ENCODE data around the gene LEO1. TPM values are rescaled to one million over a fixed set of nuclear protein-coding genes. Genes with fewer than 3 reads are reported as not detected.

LEO1 gene
- total RNA-seq, 1 donor from 2014 or later: 19.4 TPM

GRCh38 chr15:51947124-51947523 lies 24.5 kb downstream of the LEO1 start:
- no peak for DNase-seq (ENCODE audit: extremely low spot score, unreplicated experiment)
- Mint-ChIP-seq H3K36me3 (ENCODE audit: unreplicated experiment) (peaks cover 44% of the 10 kb centered on the region), H3K27ac (ENCODE audit: unreplicated experiment) (no peak overlapping the region), H3K4me1 (ENCODE audit: unreplicated experiment) (peaks cover 2% of the 10 kb centered on the region), H3K4me3 (ENCODE audit: unreplicated experiment) (no peak overlapping the region), H3K9me3 (ENCODE audit: unreplicated experiment) (no peaks in the 10 kb centered on the region), H3K27me3 (ENCODE audit: unreplicated experiment) (no peaks in the 10 kb centered on the region)
- no peak for TF ChIP-seq CTCF (IDR thresholded peaks at IDR 0.05)

GRCh38 chr15:51939216-51939615 lies 32.4 kb downstream of the LEO1 start:
- Mint-ChIP-seq H3K4me1 (ENCODE audit: unreplicated experiment) (peaks cover 5% of the 10 kb centered on the region), H3K36me3 (ENCODE audit: unreplicated experiment) (peaks cover 18% of the 10 kb centered on the region), H3K9me3 (ENCODE audit: unreplicated experiment) (no peaks in the 10 kb centered on the region), H3K27me3 (ENCODE audit: unreplicated experiment) (no peaks in the 10 kb centered on the region), H3K4me3 (ENCODE audit: unreplicated experiment) (no peak overlapping the region), H3K27ac (ENCODE audit: unreplicated experiment) (no peak overlapping the region)
- no peak for TF ChIP-seq CTCF (IDR thresholded peaks at IDR 0.05)
- DNase-seq (ENCODE audit: extremely low spot score, unreplicated experiment): no peak

GRCh38 chr15:51938286-51938685 lies 33.3 kb downstream of the LEO1 start:
- Mint-ChIP-seq H3K4me1 (ENCODE audit: unreplicated experiment) (peaks cover 5% of the 10 kb centered on the region), H3K9me3 (ENCODE audit: unreplicated experiment) (no peaks in the 10 kb centered on the region), H3K27me3 (ENCODE audit: unreplicated experiment) (no peaks in the 10 kb centered on the region), H3K27ac (ENCODE audit: unreplicated experiment) (no peak overlapping the region), H3K36me3 (ENCODE audit: unreplicated experiment) (peaks cover 16% of the 10 kb centered on the region), H3K4me3 (ENCODE audit: unreplicated experiment) (no peak overlapping the region)
- no peak for TF ChIP-seq CTCF (IDR thresholded peaks at IDR 0.05)
- DNase-seq (ENCODE audit: extremely low spot score, unreplicated experiment): no peak

- peak; percentile 63 for DNase-seq (ENCODE audit: extremely low spot score, unreplicated experiment)
- Mint-ChIP-seq H3K9me3 (ENCODE audit: unreplicated experiment) (no peaks in the 10 kb centered on the region), H3K4me1 (ENCODE audit: unreplicated experiment) (no peaks in the 10 kb centered on the region), H3K27me3 (ENCODE audit: unreplicated experiment) (no peaks in the 10 kb centered on the region), H3K27ac (ENCODE audit: unreplicated experiment) (peak overlapping the region; percentile 42), H3K4me3 (ENCODE audit: unreplicated experiment) (no peak overlapping the region), H3K36me3 (ENCODE audit: unreplicated experiment) (peaks cover 8% of the 10 kb centered on the region)
- TF ChIP-seq CTCF (IDR thresholded peaks at IDR 0.05): peak; percentile 5
Observed at GRCh38 chr15:51936105-51936478, 35.5 kb downstream of the LEO1 start.

GRCh38 chr15:51935466-51936104 lies 36.0 kb downstream of the LEO1 start:
- no peaks in the 10 kb centered on the region for H3K27me3 Mint-ChIP-seq (ENCODE audit: unreplicated experiment)
- peak; percentile 5 for DNase-seq (ENCODE audit: extremely low spot score, unreplicated experiment)
- H3K36me3 Mint-ChIP-seq (ENCODE audit: unreplicated experiment): peaks cover 11% of the 10 kb centered on the region
- H3K4me3 Mint-ChIP-seq (ENCODE audit: unreplicated experiment): no peak overlapping the region
- no peak for TF ChIP-seq CTCF (IDR thresholded peaks at IDR 0.05)
- H3K27ac Mint-ChIP-seq (ENCODE audit: unreplicated experiment): no peak overlapping the region
- H3K9me3 Mint-ChIP-seq (ENCODE audit: unreplicated experiment): no peaks in the 10 kb centered on the region
- H3K4me1 Mint-ChIP-seq (ENCODE audit: unreplicated experiment): no peaks in the 10 kb centered on the region

All from osteocyte (in vitro differentiated cells).